PFSK-1 (cell line): ENCODE measurements around the gene SCAANT1.

Experiments used
- FOXP2 ChIP-seq: optimal IDR thresholded peaks from 2 replicates; pipeline ENCODE3; 2011; ENCODE audit warnings: borderline replicate concordance, control low read depth, inconsistent platforms; ENCODE audit not compliant: insufficient read depth; ENCODE audit errors: extremely low read length, extremely low read depth
- POLR2AphosphoS5 ChIP-seq: IDR thresholded peaks from 2 replicates; pipeline ENCODE4 v1.6.1; 2012; ENCODE audit warnings: low read depth, mild to moderate bottlenecking, control low read depth, low read length, moderate library complexity
- REST ChIP-seq, 2 experiments: IDR thresholded peaks; 2 replicates each; pipeline versions ENCODE4 v1.6.1 to v1.8.0; 2011 to 2012; ENCODE audit warnings: low read depth in 2 of 2, low read length in 2 of 2, control low read depth in 1 of 2, inconsistent platforms in 1 of 2, mild to moderate bottlenecking in 1 of 2, moderate library complexity in 1 of 2; ENCODE audit not compliant: insufficient read depth in 1 of 2
- SIN3A ChIP-seq: IDR thresholded peaks from 2 replicates; pipeline ENCODE4 v1.6.1; 2012; ENCODE audit warnings: mild to moderate bottlenecking, low read length, moderate library complexity, borderline replicate concordance; ENCODE audit not compliant: insufficient read depth
- TAF1 ChIP-seq: IDR thresholded peaks from 2 replicates; pipeline ENCODE4 v1.6.1; 2012; ENCODE audit warnings: low read length, control low read depth, borderline replicate concordance; ENCODE audit not compliant: insufficient read depth

Gene SCAANT1

DNA sequence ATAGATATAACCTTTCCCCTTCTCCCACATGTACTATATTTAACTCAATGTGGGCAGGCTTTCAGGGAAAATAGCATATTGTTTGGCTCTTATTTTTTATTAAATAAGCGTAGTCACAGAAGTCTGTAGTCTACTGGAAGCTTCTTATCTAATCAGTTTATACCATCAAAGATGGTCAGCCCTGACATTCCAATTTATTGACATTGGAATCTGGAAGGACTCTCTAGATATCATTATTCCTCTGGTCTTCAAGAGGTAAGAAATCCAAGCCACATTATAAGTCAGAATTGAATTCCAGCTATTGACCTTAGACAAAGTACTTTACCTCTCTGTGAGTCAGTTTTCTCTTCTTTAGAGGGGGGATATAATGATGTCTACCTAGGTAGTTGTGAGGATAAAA is 38.5 kb upstream of the SCAANT1 start:
- no peak for TF ChIP-seq FOXP2
- TF ChIP-seq POLR2AphosphoS5, result no peak
- no peak for TF ChIP-seq SIN3A
- no peak for TF ChIP-seq TAF1
- TF ChIP-seq REST (IDR thresholded peaks at IDR 0.05; ENCODE audit: insufficient read depth in 1 of 2, low read depth in 2 of 2, low read length in 2 of 2), result no peak

DNA sequence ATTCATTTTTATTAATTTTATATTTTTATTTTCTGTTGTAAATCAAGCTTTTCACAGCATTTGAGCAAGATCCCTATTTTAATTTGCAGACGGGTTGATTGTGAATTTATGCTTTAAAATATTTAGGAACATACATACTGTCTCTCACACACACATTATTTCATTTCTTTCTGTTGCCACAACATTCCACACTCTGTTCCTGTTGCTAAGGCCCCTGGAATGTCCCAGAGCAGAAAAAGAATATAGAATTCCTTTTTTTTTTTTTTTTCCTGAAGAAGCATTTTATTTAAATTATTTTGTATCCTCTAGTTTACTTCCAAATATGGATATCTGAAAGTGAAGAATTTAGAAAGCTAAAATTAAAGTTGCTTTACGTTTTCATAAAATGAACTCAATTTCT is 36.8 kb upstream of the SCAANT1 start:
- no peak for TF ChIP-seq REST (IDR thresholded peaks at IDR 0.05; ENCODE audit: insufficient read depth in 1 of 2, low read depth in 2 of 2, low read length in 2 of 2)
- TF ChIP-seq SIN3A, result no peak
- no peak for TF ChIP-seq TAF1

- TF ChIP-seq TAF1 (no peak), FOXP2 (no peak), POLR2AphosphoS5 (no peak), REST (IDR thresholded peaks at IDR 0.05; ENCODE audit: insufficient read depth in 1 of 2, low read depth in 2 of 2, low read length in 2 of 2) (no peak), SIN3A (no peak)
These were observed 35.4 kb upstream of the SCAANT1 start for GRCh38 chr3:63947594-63947993.

- TF ChIP-seq POLR2AphosphoS5, result no peak
- TF ChIP-seq TAF1, result no peak
- no peak for TF ChIP-seq REST (IDR thresholded peaks at IDR 0.05; ENCODE audit: insufficient read depth in 1 of 2, low read depth in 2 of 2, low read length in 2 of 2)
- no peak for TF ChIP-seq SIN3A
- no peak for TF ChIP-seq FOXP2
These were observed 34.6 kb upstream of the SCAANT1 start for GRCh38 chr3:63946753-63947152.

DNA sequence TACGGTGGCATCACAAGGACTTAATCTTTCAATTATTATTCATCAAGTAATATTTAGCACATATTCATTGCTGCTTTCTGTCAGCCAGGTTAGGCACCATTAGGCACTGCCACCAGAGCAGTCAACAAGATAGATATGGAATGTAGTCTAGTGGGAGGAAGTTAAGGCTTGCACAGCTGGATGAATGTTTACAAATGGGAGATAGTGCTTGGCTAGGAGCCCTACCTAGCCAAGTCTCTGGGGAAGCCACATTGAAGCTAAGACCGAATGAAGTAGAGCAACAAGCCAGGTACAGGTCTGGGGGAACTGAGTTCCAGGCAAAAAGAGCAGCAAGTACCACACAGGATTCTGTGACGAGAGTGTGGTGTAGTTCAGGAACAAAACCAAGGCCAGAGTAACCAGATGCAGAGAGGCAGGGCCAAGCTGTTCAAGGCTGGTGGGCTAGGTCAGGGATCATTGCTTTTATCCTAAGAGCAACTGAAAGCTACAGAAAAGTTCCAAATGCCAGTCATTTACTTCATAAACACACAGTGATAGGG is 33.4 kb upstream of the SCAANT1 start:
- TF ChIP-seq FOXP2 (no peak), TAF1 (no peak)
